HEK293 (cell line): Measurements from ENCODE around the gene SLC35G6.

Source experiments
- CTCF ChIA-PET: fragments of 350-600 bp; formaldehyde crosslinking; extraction: SDS; loops from one replicate; lab custom pipeline; 2021; ENCODE audit warnings: antibody characterized with exemption; lab: Yijun Ruan, JAX
- POLR2A ChIA-PET: fragments of 300-600 bp; formaldehyde crosslinking; extraction: SDS; loops from one replicate; lab custom pipeline; 2020; ENCODE audit warnings: antibody characterized with exemption, inconsistent platforms; lab: Yijun Ruan, JAX
- H3K27ac ChIP-seq: fragments of 200-500 bp; sonication (Bioruptor generic); 2 replicates; pipeline ENCODE4 v1.5.1; 2014; ENCODE audit warnings: low read depth, low read length, control low read depth, inconsistent platforms; ENCODE audit errors: extremely low read depth
- H3K36me3 ChIP-seq, 2 experiments: fragments of 200-500 bp in 1 of 2; sonication (Bioruptor generic) in 1 of 2; 1 replicate in 1 of 2; 2 replicates in 1 of 2; pipeline ENCODE4 v1.5.1; 2014 to 2017; ENCODE audit warnings: inconsistent platforms in 2 of 2, low read length in 2 of 2; ENCODE audit not compliant: control insufficient read depth in 2 of 2, insufficient read depth in 1 of 2
- H3K4me1 ChIP-seq: fragments of 200-500 bp; sonication (Bioruptor generic); 2 replicates; pipeline ENCODE4 v1.5.1; 2014; ENCODE audit warnings: mild to moderate bottlenecking, low read length, inconsistent platforms; ENCODE audit not compliant: control insufficient read depth, insufficient read depth
- H3K4me3 ChIP-seq: 2 replicates; pipeline ENCODE4 v1.5.1; 2011; ENCODE audit warnings: low read depth, mild to moderate bottlenecking, control low read depth, low read length, moderate library complexity
- H3K9me3 ChIP-seq: fragments of 200-500 bp; sonication (Bioruptor generic); 2 replicates; pipeline ENCODE4 v1.5.1; 2014; ENCODE audit warnings: low read depth, low read length, inconsistent platforms; ENCODE audit not compliant: control insufficient read depth, insufficient read depth
- BCL11A ChIP-seq: fragments of 450-650 bp; formaldehyde crosslinking; IDR thresholded peaks from 2 replicates; pipeline ENCODE4 v1.5.1; 2016; ENCODE audit warnings: low read depth, missing biosample characterization, missing genetic modification characterization
- KLF1 ChIP-seq: fragments of 450-650 bp; formaldehyde crosslinking; IDR thresholded peaks from 2 replicates; pipeline ENCODE4 v1.5.1; 2016; ENCODE audit warnings: missing biosample characterization, missing genetic modification characterization
- KLF16 ChIP-seq: fragments of 450-650 bp; formaldehyde crosslinking; IDR thresholded peaks from 2 replicates; pipeline ENCODE4 v1.5.1; 2017; ENCODE audit warnings: missing biosample characterization, missing genetic modification characterization
- KLF9 ChIP-seq: fragments of 450-650 bp; formaldehyde crosslinking; IDR thresholded peaks from 2 replicates; pipeline ENCODE4 v1.5.1; 2016; ENCODE audit warnings: missing biosample characterization, missing genetic modification characterization, low read depth
- MEIS1 ChIP-seq: sonication (generic); formaldehyde crosslinking; IDR thresholded peaks from 2 replicates; pipeline ENCODE4 v1.8.1; 2022; ENCODE audit warnings: missing genetic modification reagents, mild to moderate bottlenecking, borderline replicate concordance
- SP2 ChIP-seq: fragments of 450-650 bp; formaldehyde crosslinking; IDR thresholded peaks from 2 replicates; pipeline ENCODE4 v1.5.1; 2016; ENCODE audit warnings: missing biosample characterization, missing genetic modification characterization
- SP7 ChIP-seq: fragments of 450-650 bp; formaldehyde crosslinking; IDR thresholded peaks from 2 replicates; pipeline ENCODE4 v1.5.1; 2016; ENCODE audit warnings: missing biosample characterization, missing genetic modification characterization
- ZIC2 ChIP-seq: fragments of 450-650 bp; formaldehyde crosslinking; IDR thresholded peaks from 2 replicates; pipeline ENCODE4 v1.5.1; 2016; ENCODE audit warnings: missing biosample characterization, missing genetic modification characterization
- ZNF114 ChIP-seq: fragments of 450-650 bp; formaldehyde crosslinking; IDR thresholded peaks from 2 replicates; pipeline ENCODE4 v1.5.0; 2017; ENCODE audit warnings: missing biosample characterization, missing genetic modification characterization
- ZNF121 ChIP-seq: fragments of 450-650 bp; formaldehyde crosslinking; IDR thresholded peaks from 2 replicates; pipeline ENCODE4 v1.5.1; 2016; ENCODE audit warnings: missing biosample characterization, missing genetic modification characterization
- ZNF423 ChIP-seq: fragments of 450-650 bp; formaldehyde crosslinking; IDR thresholded peaks from 2 replicates; pipeline ENCODE4 v1.5.1; 2016; ENCODE audit warnings: missing biosample characterization, missing genetic modification characterization
- ZNF777 ChIP-seq: fragments of 450-650 bp; formaldehyde crosslinking; IDR thresholded peaks from 2 replicates; pipeline ENCODE4 v1.5.1; 2017; ENCODE audit warnings: missing biosample characterization, missing genetic modification characterization, borderline replicate concordance
- ZNF785 ChIP-seq: fragments of 450-650 bp; formaldehyde crosslinking; IDR thresholded peaks from 2 replicates; pipeline ENCODE4 v1.5.1; 2016; ENCODE audit warnings: missing biosample characterization, missing genetic modification characterization
- ZNF830 ChIP-seq: fragments of 450-650 bp; IDR thresholded peaks from 2 replicates; pipeline ENCODE4 v1.5.0; 2018; ENCODE audit warnings: missing biosample characterization, missing genetic modification characterization, low read depth, mild to moderate bottlenecking, moderate library complexity
- TF ChIP-seq, protein P1 (sequence below): fragments of 450-650 bp; formaldehyde crosslinking; IDR thresholded peaks from 2 replicates; pipeline ENCODE4 v1.5.1; 2016; ENCODE audit warnings: missing biosample characterization, missing genetic modification characterization
- TF ChIP-seq, protein P2 (sequence below): fragments of 450-650 bp; formaldehyde crosslinking; IDR thresholded peaks from 2 replicates; pipeline ENCODE4 v1.5.1; 2016; ENCODE audit warnings: missing biosample characterization, missing genetic modification characterization, low read depth
- TF ChIP-seq, protein P3 (sequence below): fragments of 450-650 bp; formaldehyde crosslinking; IDR thresholded peaks from 2 replicates; pipeline ENCODE4 v1.5.1; 2016; ENCODE audit warnings: missing biosample characterization, missing genetic modification characterization
- TF ChIP-seq, protein P4 (sequence below): fragments of 450-650 bp; formaldehyde crosslinking; IDR thresholded peaks from 2 replicates; pipeline ENCODE4 v1.5.1; 2016; ENCODE audit warnings: missing biosample characterization, missing genetic modification characterization
- TF ChIP-seq, protein P5 (sequence below): fragments of 450-650 bp; formaldehyde crosslinking; IDR thresholded peaks from 2 replicates; pipeline ENCODE4 v1.5.1; 2016; ENCODE audit warnings: missing biosample characterization, missing genetic modification characterization

Gene SLC35G6

DNA sequence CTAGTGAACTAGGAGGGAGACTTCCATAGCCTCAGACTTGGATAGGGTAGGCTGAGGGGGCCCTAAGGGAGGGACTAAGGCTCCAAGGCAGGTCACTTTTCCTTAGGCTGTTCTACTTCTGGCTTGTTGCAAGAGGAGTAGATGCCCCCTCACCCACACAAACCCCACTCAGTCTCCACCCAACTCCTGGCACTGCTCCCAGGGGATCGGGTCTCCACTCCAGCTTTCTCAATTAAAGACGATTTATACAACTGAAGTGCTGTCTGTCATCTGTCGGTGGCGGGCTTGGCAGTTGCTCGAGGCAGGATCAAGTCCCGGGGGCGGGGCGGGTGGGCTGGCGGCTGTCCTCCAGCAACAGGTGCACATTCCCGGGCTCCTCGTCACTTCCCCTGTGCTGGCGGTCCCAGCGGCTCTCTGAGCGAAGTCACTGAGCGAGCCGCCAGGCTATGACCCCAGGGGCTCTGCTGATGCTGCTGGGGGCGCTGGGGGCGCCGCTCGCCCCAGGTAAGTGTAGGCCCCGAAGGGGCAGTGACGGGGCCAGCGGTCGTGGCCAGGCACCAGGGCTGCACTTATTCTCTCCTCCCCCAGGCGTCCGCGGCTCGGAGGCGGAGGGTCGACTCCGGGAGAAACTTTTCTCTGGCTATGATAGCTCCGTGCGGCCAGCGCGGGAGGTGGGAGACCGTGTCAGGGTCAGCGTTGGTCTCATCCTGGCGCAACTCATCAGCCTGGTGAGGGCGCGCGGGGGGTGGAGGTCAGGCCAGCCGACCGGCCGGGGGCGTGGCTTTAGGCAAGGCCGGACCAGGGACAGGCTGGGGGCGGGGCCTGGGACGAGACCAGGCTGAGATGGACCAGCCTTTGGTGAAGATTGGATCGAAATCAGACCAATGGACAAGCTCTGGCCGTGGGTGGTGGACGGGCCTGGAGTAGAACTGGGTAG lies 36.3 kb upstream of the SLC35G6 start, which contains the start of gene CHRNB1 (continued):
- TF ChIP-seq, protein P1, sequence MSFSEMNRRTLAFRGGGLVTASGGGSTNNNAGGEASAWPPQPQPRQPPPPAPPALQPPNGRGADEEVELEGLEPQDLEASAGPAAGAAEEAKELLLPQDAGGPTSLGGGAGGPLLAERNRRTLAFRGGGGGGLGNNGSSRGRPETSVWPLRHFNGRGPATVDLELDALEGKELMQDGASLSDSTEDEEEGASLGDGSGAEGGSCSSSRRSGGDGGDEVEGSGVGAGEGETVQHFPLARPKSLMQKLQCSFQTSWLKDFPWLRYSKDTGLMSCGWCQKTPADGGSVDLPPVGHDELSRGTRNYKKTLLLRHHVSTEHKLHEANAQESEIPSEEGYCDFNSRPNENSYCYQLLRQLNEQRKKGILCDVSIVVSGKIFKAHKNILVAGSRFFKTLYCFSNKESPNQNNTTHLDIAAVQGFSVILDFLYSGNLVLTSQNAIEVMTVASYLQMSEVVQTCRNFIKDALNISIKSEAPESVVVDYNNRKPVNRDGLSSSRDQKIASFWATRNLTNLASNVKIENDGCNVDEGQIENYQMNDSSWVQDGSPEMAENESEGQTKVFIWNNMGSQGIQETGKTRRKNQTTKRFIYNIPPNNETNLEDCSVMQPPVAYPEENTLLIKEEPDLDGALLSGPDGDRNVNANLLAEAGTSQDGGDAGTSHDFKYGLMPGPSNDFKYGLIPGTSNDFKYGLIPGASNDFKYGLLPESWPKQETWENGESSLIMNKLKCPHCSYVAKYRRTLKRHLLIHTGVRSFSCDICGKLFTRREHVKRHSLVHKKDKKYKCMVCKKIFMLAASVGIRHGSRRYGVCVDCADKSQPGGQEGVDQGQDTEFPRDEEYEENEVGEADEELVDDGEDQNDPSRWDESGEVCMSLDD (tag by site-specific recombination): 0 out of 2 replicates have a peak, but pooled peaks have one; percentile 61
- TF ChIP-seq, protein P2, sequence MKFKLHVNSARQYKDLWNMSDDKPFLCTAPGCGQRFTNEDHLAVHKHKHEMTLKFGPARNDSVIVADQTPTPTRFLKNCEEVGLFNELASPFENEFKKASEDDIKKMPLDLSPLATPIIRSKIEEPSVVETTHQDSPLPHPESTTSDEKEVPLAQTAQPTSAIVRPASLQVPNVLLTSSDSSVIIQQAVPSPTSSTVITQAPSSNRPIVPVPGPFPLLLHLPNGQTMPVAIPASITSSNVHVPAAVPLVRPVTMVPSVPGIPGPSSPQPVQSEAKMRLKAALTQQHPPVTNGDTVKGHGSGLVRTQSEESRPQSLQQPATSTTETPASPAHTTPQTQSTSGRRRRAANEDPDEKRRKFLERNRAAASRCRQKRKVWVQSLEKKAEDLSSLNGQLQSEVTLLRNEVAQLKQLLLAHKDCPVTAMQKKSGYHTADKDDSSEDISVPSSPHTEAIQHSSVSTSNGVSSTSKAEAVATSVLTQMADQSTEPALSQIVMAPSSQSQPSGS (tag by site-specific recombination): no peak
- TF ChIP-seq SP7 (peak; percentile 11; the same call in 1 of the 2 replicates), ZIC2 (tag by site-specific recombination) (peak; percentile 53), KLF9 (tag by site-specific recombination) (peak; percentile 84), ZNF830 (tag by site-specific recombination) (no peak), KLF16 (tag by site-specific recombination) (peak; percentile 65)
- TF ChIP-seq, protein P3, sequence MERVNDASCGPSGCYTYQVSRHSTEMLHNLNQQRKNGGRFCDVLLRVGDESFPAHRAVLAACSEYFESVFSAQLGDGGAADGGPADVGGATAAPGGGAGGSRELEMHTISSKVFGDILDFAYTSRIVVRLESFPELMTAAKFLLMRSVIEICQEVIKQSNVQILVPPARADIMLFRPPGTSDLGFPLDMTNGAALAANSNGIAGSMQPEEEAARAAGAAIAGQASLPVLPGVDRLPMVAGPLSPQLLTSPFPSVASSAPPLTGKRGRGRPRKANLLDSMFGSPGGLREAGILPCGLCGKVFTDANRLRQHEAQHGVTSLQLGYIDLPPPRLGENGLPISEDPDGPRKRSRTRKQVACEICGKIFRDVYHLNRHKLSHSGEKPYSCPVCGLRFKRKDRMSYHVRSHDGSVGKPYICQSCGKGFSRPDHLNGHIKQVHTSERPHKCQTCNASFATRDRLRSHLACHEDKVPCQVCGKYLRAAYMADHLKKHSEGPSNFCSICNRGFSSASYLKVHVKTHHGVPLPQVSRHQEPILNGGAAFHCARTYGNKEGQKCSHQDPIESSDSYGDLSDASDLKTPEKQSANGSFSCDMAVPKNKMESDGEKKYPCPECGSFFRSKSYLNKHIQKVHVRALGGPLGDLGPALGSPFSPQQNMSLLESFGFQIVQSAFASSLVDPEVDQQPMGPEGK (tag by site-specific recombination): peak; percentile 73
- TF ChIP-seq, protein P4, sequence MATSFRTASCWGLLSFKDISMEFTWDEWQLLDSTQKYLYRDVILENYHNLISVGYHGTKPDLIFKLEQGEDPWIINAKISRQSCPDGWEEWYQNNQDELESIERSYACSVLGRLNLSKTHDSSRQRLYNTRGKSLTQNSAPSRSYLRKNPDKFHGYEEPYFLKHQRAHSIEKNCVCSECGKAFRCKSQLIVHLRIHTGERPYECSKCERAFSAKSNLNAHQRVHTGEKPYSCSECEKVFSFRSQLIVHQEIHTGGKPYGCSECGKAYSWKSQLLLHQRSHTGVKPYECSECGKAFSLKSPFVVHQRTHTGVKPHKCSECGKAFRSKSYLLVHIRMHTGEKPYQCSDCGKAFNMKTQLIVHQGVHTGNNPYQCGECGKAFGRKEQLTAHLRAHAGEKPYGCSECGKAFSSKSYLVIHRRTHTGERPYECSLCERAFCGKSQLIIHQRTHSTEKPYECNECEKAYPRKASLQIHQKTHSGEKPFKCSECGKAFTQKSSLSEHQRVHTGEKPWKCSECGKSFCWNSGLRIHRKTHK (tag by site-specific recombination): no peak
- TF ChIP-seq, protein P5, sequence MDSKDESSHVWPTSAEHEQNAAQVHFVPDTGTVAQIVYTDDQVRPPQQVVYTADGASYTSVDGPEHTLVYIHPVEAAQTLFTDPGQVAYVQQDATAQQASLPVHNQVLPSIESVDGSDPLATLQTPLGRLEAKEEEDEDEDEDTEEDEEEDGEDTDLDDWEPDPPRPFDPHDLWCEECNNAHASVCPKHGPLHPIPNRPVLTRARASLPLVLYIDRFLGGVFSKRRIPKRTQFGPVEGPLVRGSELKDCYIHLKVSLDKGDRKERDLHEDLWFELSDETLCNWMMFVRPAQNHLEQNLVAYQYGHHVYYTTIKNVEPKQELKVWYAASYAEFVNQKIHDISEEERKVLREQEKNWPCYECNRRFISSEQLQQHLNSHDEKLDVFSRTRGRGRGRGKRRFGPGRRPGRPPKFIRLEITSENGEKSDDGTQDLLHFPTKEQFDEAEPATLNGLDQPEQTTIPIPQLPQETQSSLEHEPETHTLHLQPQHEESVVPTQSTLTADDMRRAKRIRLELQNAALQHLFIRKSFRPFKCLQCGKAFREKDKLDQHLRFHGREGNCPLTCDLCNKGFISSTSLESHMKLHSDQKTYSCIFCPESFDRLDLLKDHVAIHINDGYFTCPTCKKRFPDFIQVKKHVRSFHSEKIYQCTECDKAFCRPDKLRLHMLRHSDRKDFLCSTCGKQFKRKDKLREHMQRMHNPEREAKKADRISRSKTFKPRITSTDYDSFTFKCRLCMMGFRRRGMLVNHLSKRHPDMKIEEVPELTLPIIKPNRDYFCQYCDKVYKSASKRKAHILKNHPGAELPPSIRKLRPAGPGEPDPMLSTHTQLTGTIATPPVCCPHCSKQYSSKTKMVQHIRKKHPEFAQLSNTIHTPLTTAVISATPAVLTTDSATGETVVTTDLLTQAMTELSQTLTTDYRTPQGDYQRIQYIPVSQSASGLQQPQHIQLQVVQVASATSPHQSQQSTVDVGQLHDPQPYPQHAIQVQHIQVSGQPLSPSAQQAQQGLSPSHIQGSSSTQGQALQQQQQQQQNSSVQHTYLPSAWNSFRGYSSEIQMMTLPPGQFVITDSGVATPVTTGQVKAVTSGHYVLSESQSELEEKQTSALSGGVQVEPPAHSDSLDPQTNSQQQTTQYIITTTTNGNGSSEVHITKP (tag by site-specific recombination): peak; percentile 45; the same call in 1 of the 2 replicates

DNA sequence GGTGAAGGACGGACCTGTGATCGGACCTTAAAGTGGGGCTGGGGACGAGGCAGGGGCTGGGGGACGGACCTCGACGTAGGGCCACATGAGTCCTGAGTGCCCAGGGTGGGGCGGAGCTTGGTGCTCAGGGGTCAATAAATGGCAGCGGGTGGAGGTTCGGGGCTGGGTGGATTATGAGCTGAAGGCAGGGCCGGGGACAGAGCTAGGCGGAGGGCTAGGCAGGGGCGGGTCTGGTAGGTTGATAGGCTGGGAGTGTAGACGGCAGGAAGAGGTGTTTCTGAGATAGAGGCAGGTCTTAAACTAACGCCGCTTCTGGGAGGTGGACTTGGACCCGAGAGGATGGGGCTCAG lies 35.7 kb upstream of the SLC35G6 start:
- peak overlapping the region; percentile 57 for H3K4me3 ChIP-seq
- TF ChIP-seq ZNF121 (tag by site-specific recombination) (no peak), ZNF423 (tag by site-specific recombination) (0 out of 2 replicates have a peak, but pooled peaks have one; percentile 8), MEIS1 (CRISPR knock-in tag) (no peak), ZNF114 (no peak), KLF1 (tag by site-specific recombination) (peak; percentile 88), ZNF785 (tag by site-specific recombination) (no peak), ZNF777 (peak; percentile 79; the same call in 1 of the 2 replicates), BCL11A (tag by site-specific recombination) (no peak), SP2 (peak; percentile 88)
- TF ChIP-seq, protein P1 (tag by site-specific recombination): peak; percentile 43; the same call in 1 of the 2 replicates

More for the DNA sequence above, 35.7 kb upstream of the SLC35G6 start:
- H3K9me3 ChIP-seq: no peaks in the 10 kb centered on the region
- no peak overlapping the region; the same call in 1 of the 2 replicates for H3K27ac ChIP-seq
- H3K36me3 ChIP-seq: no peaks in the 10 kb centered on the region; a peak in 1 of 3 replicates
- CTCF ChIA-PET: interaction anchor here (0.5 to 2.5 kb wide), 7 partner anchors 9 to 116 kb away, joined by 3 to 13 read pairs (median 3); partner anchors contain the start of gene TMEM256
- H3K4me1 ChIP-seq: peaks cover 16% of the 10 kb centered on the region
- POLR2A ChIA-PET: interaction anchor here (0.8 to 2.7 kb wide), 12 partner anchors 9 to 116 kb away, joined by 3 to 17 read pairs (median 6); partner anchors contain the start of genes NEURL4, POLR2A, TMEM102 and TMEM256
